Esophagus muscularis mucosa (tissue), 3 donors: ENCODE results near the gene HMOX1.

Experiments
- POLR2A ChIP-seq: fragments of 450-650 bp; IDR thresholded peaks from one replicate; pipeline ENCODE4 v1.6.1; 2017; ENCODE audit warnings: antibody characterized with exemption, moderate library complexity, mild to moderate bottlenecking, low read depth
- TF ChIP-seq, protein P1 (sequence below), 3 experiments: fragments of 200-600 bp in 2 of 3; fragments of 450-650 bp in 1 of 3; sonication (generic) in 2 of 3; IDR thresholded peaks; one replicate each; pipeline ENCODE4 v1.5.1; 2017 to 2019; ENCODE audit warnings: antibody characterized with exemption in 3 of 3, mild to moderate bottlenecking in 2 of 3, moderate library complexity in 1 of 3

DNA sequence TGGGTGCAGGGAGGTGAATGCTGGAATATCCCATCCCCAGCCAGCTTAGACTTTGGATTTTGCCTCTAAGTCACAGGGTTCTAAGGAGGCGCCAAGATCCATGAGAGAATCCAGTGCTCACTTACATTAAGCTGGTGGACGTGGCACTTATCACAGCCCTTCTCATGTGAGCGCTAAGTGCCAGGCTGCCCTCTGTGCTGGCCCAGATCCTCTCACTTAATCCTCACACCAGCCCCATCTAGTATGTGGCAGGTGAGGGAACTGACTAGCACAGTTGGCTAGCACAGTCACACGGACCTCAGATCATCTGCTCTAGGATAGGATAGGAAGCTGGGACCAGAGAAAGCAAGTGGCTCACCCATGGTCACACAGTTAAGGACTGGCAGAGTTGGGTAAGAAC, 3.6 kb downstream of the HMOX1 start:
- TF ChIP-seq, protein P1, sequence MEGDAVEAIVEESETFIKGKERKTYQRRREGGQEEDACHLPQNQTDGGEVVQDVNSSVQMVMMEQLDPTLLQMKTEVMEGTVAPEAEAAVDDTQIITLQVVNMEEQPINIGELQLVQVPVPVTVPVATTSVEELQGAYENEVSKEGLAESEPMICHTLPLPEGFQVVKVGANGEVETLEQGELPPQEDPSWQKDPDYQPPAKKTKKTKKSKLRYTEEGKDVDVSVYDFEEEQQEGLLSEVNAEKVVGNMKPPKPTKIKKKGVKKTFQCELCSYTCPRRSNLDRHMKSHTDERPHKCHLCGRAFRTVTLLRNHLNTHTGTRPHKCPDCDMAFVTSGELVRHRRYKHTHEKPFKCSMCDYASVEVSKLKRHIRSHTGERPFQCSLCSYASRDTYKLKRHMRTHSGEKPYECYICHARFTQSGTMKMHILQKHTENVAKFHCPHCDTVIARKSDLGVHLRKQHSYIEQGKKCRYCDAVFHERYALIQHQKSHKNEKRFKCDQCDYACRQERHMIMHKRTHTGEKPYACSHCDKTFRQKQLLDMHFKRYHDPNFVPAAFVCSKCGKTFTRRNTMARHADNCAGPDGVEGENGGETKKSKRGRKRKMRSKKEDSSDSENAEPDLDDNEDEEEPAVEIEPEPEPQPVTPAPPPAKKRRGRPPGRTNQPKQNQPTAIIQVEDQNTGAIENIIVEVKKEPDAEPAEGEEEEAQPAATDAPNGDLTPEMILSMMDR (IDR thresholded peaks at IDR 0.05): no peak
- no peak for TF ChIP-seq POLR2A
